ENCODE data around the gene BAG5.

GRCh38 chr14:103549361-103550311 lies 12.8 kb downstream of the BAG5 start:
- no peak for TF ChIP-seq POLR2A (IDR thresholded peaks at IDR 0.05; ENCODE audit: low read length)
- no peak for TF ChIP-seq GATA1 (IDR thresholded peaks at IDR 0.05; ENCODE audit: low read depth, low read length)

Data from erythroblast (primary cell).